ENCODE measurements around the gene CEP350. TPM values are rescaled to one million over a fixed set of nuclear protein-coding genes. Genes with fewer than 3 reads are reported as not detected.

CEP350 gene
- polyA plus RNA-seq, 2 of the 4 experiments (the other 2 are of a cell fraction): 6.4 to 22.6 TPM

DNA sequence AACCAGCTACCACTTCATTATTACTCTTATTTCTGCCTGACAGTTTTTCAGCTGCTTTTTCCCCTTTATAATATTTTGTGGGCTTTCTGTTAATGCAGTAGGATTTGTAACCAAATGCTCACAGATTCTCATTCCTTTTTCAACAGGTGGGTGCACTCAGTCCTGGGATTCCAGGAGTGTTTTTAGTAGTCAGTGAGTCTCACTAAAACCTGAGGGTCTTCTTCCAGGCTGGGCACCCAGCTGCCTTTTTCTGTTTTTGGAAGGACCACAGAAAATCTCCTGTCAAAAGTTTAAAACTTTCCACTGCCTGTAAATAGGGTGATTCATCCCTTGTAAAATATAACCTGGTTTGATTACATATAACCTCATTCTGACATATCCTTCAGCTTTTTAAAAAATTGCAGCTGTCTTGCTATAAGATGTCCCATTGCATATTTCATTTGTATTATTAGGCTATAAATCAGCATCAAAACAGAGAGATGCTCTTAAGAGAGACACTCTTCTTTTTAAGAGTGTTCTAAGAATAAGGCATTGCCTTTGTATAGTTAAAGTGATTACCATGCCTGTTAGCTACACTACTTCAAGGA lies 16.8 kb upstream of the CEP350 start:
- ChIA-PET POLR2A (no interaction called here), CTCF (interaction anchor here (1.3 kb wide), 1 partner anchor 13 kb away, joined by 4 read pairs; no protein-coding TSS in a partner anchor)
- Histone ChIP-seq H3K4me2 (0 out of 3 replicates have a peak overlapping the region, but pooled peaks have one; percentile 1), H3K4me1 (peaks cover 11% of the 10 kb centered on the region; the same call in 2 of the 3 replicates), H3K4me3 (no peak overlapping the region), H3K9me3 (no peaks in the 10 kb centered on the region), H3K27ac (no peak overlapping the region)
- ATAC-seq: no peak
- no peak for FAIRE-seq
- DNase-seq (ENCODE audit: low read depth in 1 of 2, low spot score in 1 of 2): no peak
- TF ChIP-seq GATA3 (IDR thresholded peaks at IDR 0.05; ENCODE audit: borderline replicate concordance): no peak
- no peak for TF ChIP-seq KDM1A (IDR thresholded peaks at IDR 0.05; ENCODE audit: low read depth)
- no peak for TF ChIP-seq JUN (IDR thresholded peaks at IDR 0.05)
- no peak for TF ChIP-seq SMC3 (IDR thresholded peaks at IDR 0.05)
- no peak for TF ChIP-seq KDM5A (IDR thresholded peaks at IDR 0.05)
- no peak for TF ChIP-seq HDAC2 (IDR thresholded peaks at IDR 0.05)
- TF ChIP-seq FOSB (CRISPR knock-in tag; IDR thresholded peaks at IDR 0.05): no peak
- TF ChIP-seq, protein P1, sequence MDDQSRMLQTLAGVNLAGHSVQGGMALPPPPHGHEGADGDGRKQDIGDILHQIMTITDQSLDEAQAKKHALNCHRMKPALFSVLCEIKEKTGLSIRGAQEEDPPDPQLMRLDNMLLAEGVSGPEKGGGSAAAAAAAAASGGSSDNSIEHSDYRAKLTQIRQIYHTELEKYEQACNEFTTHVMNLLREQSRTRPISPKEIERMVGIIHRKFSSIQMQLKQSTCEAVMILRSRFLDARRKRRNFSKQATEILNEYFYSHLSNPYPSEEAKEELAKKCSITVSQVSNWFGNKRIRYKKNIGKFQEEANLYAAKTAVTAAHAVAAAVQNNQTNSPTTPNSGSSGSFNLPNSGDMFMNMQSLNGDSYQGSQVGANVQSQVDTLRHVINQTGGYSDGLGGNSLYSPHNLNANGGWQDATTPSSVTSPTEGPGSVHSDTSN (IDR thresholded peaks at IDR 0.05): no peak
- TF ChIP-seq CBX8 (IDR thresholded peaks at IDR 0.05): no peak
- TF ChIP-seq HOXA7 (CRISPR knock-in tag; IDR thresholded peaks at IDR 0.05): no peak
- TF ChIP-seq BHLHE40 (IDR thresholded peaks at IDR 0.05; ENCODE audit: low read depth, low read length): no peak
- no peak for TF ChIP-seq HOXB13 (CRISPR knock-in tag; IDR thresholded peaks at IDR 0.05; ENCODE audit: low read depth)
- no peak for TF ChIP-seq CEBPB (IDR thresholded peaks at IDR 0.05)

DNA sequence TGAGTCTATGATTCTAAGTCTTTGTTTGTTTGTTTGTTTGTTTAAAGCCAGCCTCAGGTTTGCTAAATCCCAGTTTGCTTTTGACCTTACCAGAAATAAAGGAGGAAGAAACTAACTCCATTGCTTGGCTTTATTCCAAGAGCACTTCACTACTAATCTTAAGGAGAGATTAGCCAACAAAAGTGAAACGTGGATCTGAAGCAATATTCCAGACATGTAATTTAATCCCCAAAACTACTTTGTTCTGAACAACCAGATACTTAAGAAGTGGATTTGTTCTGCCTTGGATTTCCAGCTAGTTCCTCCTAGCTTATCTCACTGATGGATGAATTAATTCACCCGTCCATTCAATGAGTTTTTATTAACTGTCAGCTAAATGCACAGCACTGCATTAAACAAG lies 15.9 kb upstream of the CEP350 start:
- H3K4me3 ChIP-seq: no peak overlapping the region

More for the DNA sequence above, 15.9 kb upstream of the CEP350 start:
- WGBS (ENCODE audit: missing lambda C conversion rate): 46% methylated on average over 2 of the region's 2 CpGs
- Histone ChIP-seq H3K27ac (no peak overlapping the region), H3K9me3 (no peaks in the 10 kb centered on the region), H3K4me2 (no peak overlapping the region), H3K4me1 (peaks cover 11% of the 10 kb centered on the region; the same call in 2 of the 3 replicates)
- no peak for ATAC-seq
- CTCF ChIA-PET: interaction anchor here (1.2 to 1.3 kb wide), 2 partner anchors 12 to 14 kb away, joined by 3 to 4 read pairs; no protein-coding TSS in a partner anchor
- TF ChIP-seq EHMT2 (IDR thresholded peaks at IDR 0.05; ENCODE audit: low read depth) (no peak), MYC (IDR thresholded peaks at IDR 0.05; ENCODE audit: borderline replicate concordance, low read length) (no peak), FOSB (CRISPR knock-in tag; IDR thresholded peaks at IDR 0.05) (no peak), HOXA7 (CRISPR knock-in tag; IDR thresholded peaks at IDR 0.05) (no peak), RFX5 (IDR thresholded peaks at IDR 0.05) (no peak), RCOR1 (IDR thresholded peaks at IDR 0.05; ENCODE audit: low read depth, low read length) (no peak), ZC3H11A (IDR thresholded peaks at IDR 0.05) (no peak), SREBF2 (IDR thresholded peaks at IDR 0.05) (no peak), HOXB13 (CRISPR knock-in tag; IDR thresholded peaks at IDR 0.05; ENCODE audit: low read depth) (no peak), RAD21 (conservative IDR thresholded peaks at IDR 0.05 in 1 of 2, IDR thresholded peaks at IDR 0.05 in 1 of 2) (no peak), HEYL (CRISPR knock-in tag; IDR thresholded peaks at IDR 0.05) (no peak), CHD2 (IDR thresholded peaks at IDR 0.05; ENCODE audit: low read length, partially characterized antibody) (no peak), BHLHE40 (IDR thresholded peaks at IDR 0.05; ENCODE audit: low read depth, low read length) (no peak), GATA3 (IDR thresholded peaks at IDR 0.05; ENCODE audit: borderline replicate concordance) (no peak), KDM1A (IDR thresholded peaks at IDR 0.05; ENCODE audit: low read depth) (no peak), MAFK (IDR thresholded peaks at IDR 0.05; ENCODE audit: partially characterized antibody) (no peak)
- TF ChIP-seq, protein P2, sequence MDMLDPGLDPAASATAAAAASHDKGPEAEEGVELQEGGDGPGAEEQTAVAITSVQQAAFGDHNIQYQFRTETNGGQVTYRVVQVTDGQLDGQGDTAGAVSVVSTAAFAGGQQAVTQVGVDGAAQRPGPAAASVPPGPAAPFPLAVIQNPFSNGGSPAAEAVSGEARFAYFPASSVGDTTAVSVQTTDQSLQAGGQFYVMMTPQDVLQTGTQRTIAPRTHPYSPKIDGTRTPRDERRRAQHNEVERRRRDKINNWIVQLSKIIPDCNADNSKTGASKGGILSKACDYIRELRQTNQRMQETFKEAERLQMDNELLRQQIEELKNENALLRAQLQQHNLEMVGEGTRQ (IDR thresholded peaks at IDR 0.05): no peak
- TF ChIP-seq, protein P3, sequence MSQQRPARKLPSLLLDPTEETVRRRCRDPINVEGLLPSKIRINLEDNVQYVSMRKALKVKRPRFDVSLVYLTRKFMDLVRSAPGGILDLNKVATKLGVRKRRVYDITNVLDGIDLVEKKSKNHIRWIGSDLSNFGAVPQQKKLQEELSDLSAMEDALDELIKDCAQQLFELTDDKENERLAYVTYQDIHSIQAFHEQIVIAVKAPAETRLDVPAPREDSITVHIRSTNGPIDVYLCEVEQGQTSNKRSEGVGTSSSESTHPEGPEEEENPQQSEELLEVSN (IDR thresholded peaks at IDR 0.05; ENCODE audit: borderline replicate concordance, low read depth): no peak
- TF ChIP-seq, protein P4, sequence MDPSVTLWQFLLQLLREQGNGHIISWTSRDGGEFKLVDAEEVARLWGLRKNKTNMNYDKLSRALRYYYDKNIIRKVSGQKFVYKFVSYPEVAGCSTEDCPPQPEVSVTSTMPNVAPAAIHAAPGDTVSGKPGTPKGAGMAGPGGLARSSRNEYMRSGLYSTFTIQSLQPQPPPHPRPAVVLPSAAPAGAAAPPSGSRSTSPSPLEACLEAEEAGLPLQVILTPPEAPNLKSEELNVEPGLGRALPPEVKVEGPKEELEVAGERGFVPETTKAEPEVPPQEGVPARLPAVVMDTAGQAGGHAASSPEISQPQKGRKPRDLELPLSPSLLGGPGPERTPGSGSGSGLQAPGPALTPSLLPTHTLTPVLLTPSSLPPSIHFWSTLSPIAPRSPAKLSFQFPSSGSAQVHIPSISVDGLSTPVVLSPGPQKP (IDR thresholded peaks at IDR 0.05; ENCODE audit: low read depth, low read length): no peak
- TF ChIP-seq, protein P5, sequence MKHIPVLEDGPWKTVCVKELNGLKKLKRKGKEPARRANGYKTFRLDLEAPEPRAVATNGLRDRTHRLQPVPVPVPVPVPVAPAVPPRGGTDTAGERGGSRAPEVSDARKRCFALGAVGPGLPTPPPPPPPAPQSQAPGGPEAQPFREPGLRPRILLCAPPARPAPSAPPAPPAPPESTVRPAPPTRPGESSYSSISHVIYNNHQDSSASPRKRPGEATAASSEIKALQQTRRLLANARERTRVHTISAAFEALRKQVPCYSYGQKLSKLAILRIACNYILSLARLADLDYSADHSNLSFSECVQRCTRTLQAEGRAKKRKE (CRISPR knock-in tag; IDR thresholded peaks at IDR 0.05; ENCODE audit: low read depth): no peak
- DNase-seq (ENCODE audit: low read depth in 1 of 2, low spot score in 1 of 2): no peak
- no peak for FAIRE-seq
- POLR2A ChIA-PET: no interaction called here

All from A549 (cell line).